Testis (tissue), 2 donors: ENCODE results near the gene SPIN1.

Experiments
- CTCF ChIP-seq, 3 experiments: fragments of 450-650 bp in 2 of 3; fragments of 200-600 bp in 1 of 3; sonication (generic) in 1 of 3; IDR thresholded peaks; one replicate each; pipeline ENCODE4 v1.5.1; 2016 to 2019; ENCODE audit warnings: antibody characterized with exemption in 3 of 3, mild to moderate bottlenecking in 2 of 3, moderate library complexity in 1 of 3
- POLR2A ChIP-seq: fragments of 450-650 bp; IDR thresholded peaks from one replicate; pipeline ENCODE4 v1.6.1; 2017; ENCODE audit warnings: antibody characterized with exemption, mild to moderate bottlenecking, moderate library complexity

- no peak for TF ChIP-seq POLR2A
- TF ChIP-seq CTCF (IDR thresholded peaks at IDR 0.05) = no peak
Observed at GRCh38 chr9:88503845-88504764, 115.9 kb downstream of the SPIN1 start.
